CD4-positive, CD25-positive, alpha-beta regulatory T cell (primary cell): ENCODE data around the gene COL4A2. TPM values are rescaled to one million over a fixed set of nuclear protein-coding genes. Genes with fewer than 3 reads are reported as not detected.

Experiments
- ATAC-seq, 2 donors: fragments of 150-1000 bp; cut with Tn5 transposase; one replicate each; pipeline ENCODE4 v1.10.0; 2021; ENCODE audit warnings: low read depth in 2 of 2, moderate number of reproducible peaks in 2 of 2, moderate library complexity in 1 of 2
- DNase-seq, 3 donors: peaks; one replicate each; pipeline versions ENCODE4 v3.0.0 to v3.0.0-alpha.2; 2012 to 2022; ENCODE audit warnings: mixed read lengths in 1 of 3
- H3K27ac ChIP-seq: one replicate; pipeline ENCODE4 v1.7.0; 2013; ENCODE audit warnings: mild to moderate bottlenecking, low read length; ENCODE audit not compliant: insufficient read depth, poor library complexity, severe bottlenecking
- H3K27me3 ChIP-seq: one replicate; pipeline ENCODE4 v1.7.0; 2013; ENCODE audit warnings: low read length; ENCODE audit not compliant: control insufficient read depth, insufficient read depth
- H3K36me3 ChIP-seq: one replicate; pipeline ENCODE4 v1.7.0; 2013; ENCODE audit warnings: mild to moderate bottlenecking, low read length, moderate library complexity; ENCODE audit not compliant: control insufficient read depth, insufficient read depth
- H3K4me1 ChIP-seq: 2 replicates; pipeline ENCODE4 v1.7.0; 2013; ENCODE audit warnings: mild to moderate bottlenecking, low read length; ENCODE audit not compliant: insufficient read depth, control insufficient read depth, poor library complexity, severe bottlenecking
- H3K4me3 ChIP-seq: one replicate; pipeline ENCODE4 v1.7.0; 2013; ENCODE audit warnings: low read depth, mild to moderate bottlenecking, low read length, moderate library complexity
- H3K9me3 ChIP-seq, 2 experiments: 1 replicate in 1 of 2; 2 replicates in 1 of 2; pipeline ENCODE4 v1.7.0; 2013; ENCODE audit warnings: low read length in 2 of 2, mild to moderate bottlenecking in 1 of 2, moderate library complexity in 1 of 2; ENCODE audit not compliant: control insufficient read depth in 2 of 2
- H3K27ac Mint-ChIP-seq, 3 donors: one replicate each; pipeline ENCODE4 v1.8.0; 2020 to 2022; ENCODE audit warnings: mild to moderate bottlenecking in 3 of 3, mixed read lengths in 3 of 3, moderate library complexity in 2 of 3
- H3K27me3 Mint-ChIP-seq: one replicate; pipeline ENCODE4 v1.8.0; 2022; ENCODE audit warnings: mild to moderate bottlenecking, mixed read lengths
- H3K36me3 Mint-ChIP-seq: one replicate; pipeline ENCODE4 v1.8.0; 2020; ENCODE audit warnings: mixed read lengths
- H3K4me1 Mint-ChIP-seq, 4 donors: one replicate each; pipeline ENCODE4 v1.8.0; 2020 to 2022; ENCODE audit warnings: mixed read lengths in 4 of 4, mild to moderate bottlenecking in 1 of 4
- H3K4me3 Mint-ChIP-seq, 4 donors: one replicate each; pipeline ENCODE4 v1.8.0; 2020 to 2022; ENCODE audit warnings: mild to moderate bottlenecking in 4 of 4, mixed read lengths in 4 of 4, moderate library complexity in 3 of 4
- H3K9me3 Mint-ChIP-seq, 7 donors: one replicate each; pipeline ENCODE4 v1.8.0; 2020 to 2022; ENCODE audit warnings: mixed read lengths in 7 of 7, mild to moderate bottlenecking in 3 of 7, moderate library complexity in 2 of 7
- polyA plus RNA-seq, 4 donors: library from polyadenylated mRNA; unstranded; fragments of 300-500 nt; fragmentation: Illumina TruSeq; gene quantifications; one replicate each; pipeline ENCODE4 v1.2.3, GENCODE V29; 2021
- total RNA-seq: library from RNA; stranded (reverse); gene quantifications from one replicate; pipeline ENCODE4 v1.2.3, GENCODE V29; 2022

COL4A2 gene
- total and polyA plus RNA-seq, 5 donors from 2014 or later: not detected

DNA sequence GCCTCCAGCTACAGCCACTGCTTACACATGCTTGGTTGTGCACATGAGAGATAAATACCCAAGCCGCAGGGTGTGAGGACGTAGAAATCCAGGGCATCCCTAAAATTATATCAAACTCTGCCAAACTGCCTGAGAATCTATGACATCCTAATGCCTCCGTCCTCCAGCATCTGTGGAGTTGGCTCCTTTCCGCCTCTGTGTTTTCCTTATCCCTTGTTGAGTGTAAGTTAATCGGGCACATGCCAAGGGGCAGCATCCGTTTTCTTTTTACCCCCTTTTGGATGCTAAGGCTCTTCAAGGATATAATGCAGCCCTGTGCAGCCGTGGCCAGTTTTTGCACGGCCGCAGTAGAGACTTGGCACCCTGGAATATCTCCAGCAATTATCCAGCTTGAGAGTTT lies 66.5 kb downstream of the COL4A2 start:
- Histone ChIP-seq H3K9me3 (no peaks in the 10 kb centered on the region), H3K27ac (no peak overlapping the region), H3K36me3 (no peaks in the 10 kb centered on the region), H3K27me3 (peaks cover 2% of the 10 kb centered on the region), H3K4me3 (no peak overlapping the region), H3K4me1 (no peaks in the 10 kb centered on the region)
- Mint-ChIP-seq H3K27ac (no peak overlapping the region), H3K4me1 (no peaks in the 10 kb centered on the region), H3K36me3 (no peaks in the 10 kb centered on the region), H3K27me3 (no peaks in the 10 kb centered on the region), H3K9me3 (peaks cover 0 to 2% (median 0%) of the 10 kb centered on the region in 7 donors), H3K4me3 (no peak overlapping the region)
- no peak for ATAC-seq
- no peak for DNase-seq

GRCh38 chr13:110374431-110375370 lies 67.6 kb downstream of the COL4A2 start:
- ATAC-seq: no peak
- Histone ChIP-seq H3K4me3 (no peak overlapping the region), H3K27me3 (peaks cover 2% of the 10 kb centered on the region), H3K4me1 (no peaks in the 10 kb centered on the region), H3K36me3 (no peaks in the 10 kb centered on the region), H3K9me3 (no peaks in the 10 kb centered on the region), H3K27ac (no peak overlapping the region)
- H3K27me3 Mint-ChIP-seq: no peaks in the 10 kb centered on the region
- no peaks in the 10 kb centered on the region for H3K36me3 Mint-ChIP-seq
- no peak for DNase-seq
- H3K4me3 Mint-ChIP-seq: no peak overlapping the region
- H3K27ac Mint-ChIP-seq: no peak overlapping the region
- H3K9me3 Mint-ChIP-seq: peaks cover 0 to 2% (median 0%) of the 10 kb centered on the region in 7 donors
- H3K4me1 Mint-ChIP-seq: no peaks in the 10 kb centered on the region

GRCh38 chr13:110376120-110376519 lies 69.0 kb downstream of the COL4A2 start:
- Histone ChIP-seq H3K4me3 (no peak overlapping the region), H3K4me1 (no peaks in the 10 kb centered on the region), H3K27ac (no peak overlapping the region), H3K9me3 (peaks cover 0 to 6% of the 10 kb centered on the region in 2 experiments), H3K27me3 (no peaks in the 10 kb centered on the region), H3K36me3 (no peaks in the 10 kb centered on the region)
- H3K9me3 Mint-ChIP-seq: peaks cover 0 to 7% (median 0%) of the 10 kb centered on the region in 7 donors
- H3K36me3 Mint-ChIP-seq: no peaks in the 10 kb centered on the region
- no peak for DNase-seq
- no peak overlapping the region for H3K27ac Mint-ChIP-seq
- H3K27me3 Mint-ChIP-seq: peaks cover 6% of the 10 kb centered on the region
- no peaks in the 10 kb centered on the region for H3K4me1 Mint-ChIP-seq
- ATAC-seq: no peak
- H3K4me3 Mint-ChIP-seq: no peak overlapping the region

DNA sequence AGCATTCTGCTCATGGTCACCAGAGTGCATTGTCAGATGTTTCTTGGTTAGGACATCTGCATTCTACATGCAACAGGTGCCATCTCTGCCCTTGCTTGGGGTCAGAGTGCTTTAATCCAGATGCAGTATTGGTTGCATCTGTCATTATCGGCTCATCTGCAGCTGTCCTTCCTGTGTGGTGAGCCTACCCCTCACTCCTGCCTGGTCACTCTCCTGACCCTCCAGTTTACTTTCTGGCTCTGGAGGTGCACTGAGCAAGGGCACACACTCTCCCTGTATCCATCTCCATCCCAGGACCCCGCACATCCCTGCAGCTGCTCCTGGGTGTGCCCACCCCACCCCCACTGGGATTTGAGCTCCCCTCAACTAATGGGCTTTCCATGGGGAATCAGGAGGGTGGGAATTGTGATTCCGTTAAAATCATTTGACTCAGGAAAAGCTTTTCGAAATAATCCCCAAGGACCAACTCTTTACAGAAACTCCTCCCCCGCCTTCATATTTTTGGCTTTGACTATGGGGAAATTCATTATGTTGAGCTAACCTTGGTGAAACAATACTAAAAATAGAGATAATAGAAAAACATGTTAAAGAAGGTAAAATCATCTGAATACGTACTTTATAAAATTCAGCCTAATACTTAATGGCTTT lies 70.2 kb downstream of the COL4A2 start:
- no peak overlapping the region for H3K27ac ChIP-seq
- no peaks in the 10 kb centered on the region for H3K4me1 ChIP-seq
- H3K27me3 Mint-ChIP-seq: peaks cover 7% of the 10 kb centered on the region
- no peak overlapping the region for H3K27ac Mint-ChIP-seq
- no peaks in the 10 kb centered on the region for H3K27me3 ChIP-seq
- H3K9me3 ChIP-seq: peaks cover 0 to 6% of the 10 kb centered on the region in 2 experiments
- peaks cover 0 to 6% (median 0%) of the 10 kb centered on the region in 7 donors for H3K9me3 Mint-ChIP-seq
- DNase-seq (no peak), ATAC-seq (no peak)
- no peaks in the 10 kb centered on the region for H3K36me3 Mint-ChIP-seq
- no peak overlapping the region for H3K4me3 ChIP-seq
- no peaks in the 10 kb centered on the region for H3K36me3 ChIP-seq
- no peaks in the 10 kb centered on the region for H3K4me1 Mint-ChIP-seq
- no peak overlapping the region for H3K4me3 Mint-ChIP-seq

GRCh38 chr13:110377826-110378201 lies 70.7 kb downstream of the COL4A2 start:
- Mint-ChIP-seq H3K4me3 (no peak overlapping the region), H3K9me3 (peaks cover 0 to 6% (median 0%) of the 10 kb centered on the region in 7 donors), H3K27ac (no peak overlapping the region), H3K36me3 (no peaks in the 10 kb centered on the region), H3K4me1 (no peaks in the 10 kb centered on the region), H3K27me3 (peaks cover 7% of the 10 kb centered on the region)
- DNase-seq: no peak
- H3K36me3 ChIP-seq: no peaks in the 10 kb centered on the region
- H3K4me3 ChIP-seq: no peak overlapping the region
- ATAC-seq: no peak
- H3K4me1 ChIP-seq: no peaks in the 10 kb centered on the region
- no peak overlapping the region for H3K27ac ChIP-seq
- peaks cover 0 to 6% of the 10 kb centered on the region in 2 experiments for H3K9me3 ChIP-seq
- no peaks in the 10 kb centered on the region for H3K27me3 ChIP-seq

DNA sequence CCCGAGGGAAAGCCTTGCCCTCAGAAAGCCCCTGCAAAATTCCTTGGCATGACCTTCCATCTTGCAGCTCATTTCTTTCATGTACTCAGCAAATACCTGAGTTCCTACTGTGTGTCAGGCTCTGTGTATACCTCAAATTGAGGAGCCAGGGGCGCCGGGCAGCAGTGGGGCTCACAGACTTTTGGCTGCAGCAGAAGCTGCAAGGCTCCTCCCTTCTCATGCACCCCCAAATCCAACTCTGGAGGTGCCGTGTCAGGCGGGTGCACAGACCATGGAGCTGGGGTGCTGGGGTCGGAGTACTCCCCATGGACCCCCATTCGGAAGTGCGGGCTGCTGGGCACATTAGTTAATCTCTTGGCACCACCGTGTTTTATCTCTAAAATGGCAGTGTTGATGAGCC lies 72.3 kb downstream of the COL4A2 start:
- Histone ChIP-seq H3K27ac (no peak overlapping the region), H3K4me3 (no peak overlapping the region), H3K27me3 (no peaks in the 10 kb centered on the region), H3K4me1 (no peaks in the 10 kb centered on the region), H3K9me3 (peaks cover 0 to 6% of the 10 kb centered on the region in 2 experiments), H3K36me3 (no peaks in the 10 kb centered on the region)
- Mint-ChIP-seq H3K27me3 (peaks cover 7% of the 10 kb centered on the region), H3K27ac (no peak overlapping the region), H3K4me3 (no peak overlapping the region), H3K9me3 (peaks cover 0 to 6% (median 5%) of the 10 kb centered on the region in 7 donors), H3K4me1 (no peaks in the 10 kb centered on the region), H3K36me3 (no peaks in the 10 kb centered on the region)
- ATAC-seq: no peak
- DNase-seq: no peak

GRCh38 chr13:110379905-110380341 lies 72.8 kb downstream of the COL4A2 start:
- H3K36me3 ChIP-seq: no peaks in the 10 kb centered on the region
- Mint-ChIP-seq H3K27me3 (peaks cover 7% of the 10 kb centered on the region), H3K9me3 (peaks cover 0 to 7% (median 5%) of the 10 kb centered on the region in 7 donors), H3K4me1 (no peaks in the 10 kb centered on the region), H3K27ac (no peak overlapping the region), H3K4me3 (no peak overlapping the region), H3K36me3 (no peaks in the 10 kb centered on the region)
- no peaks in the 10 kb centered on the region for H3K4me1 ChIP-seq
- ATAC-seq: no peak
- H3K4me3 ChIP-seq: no peak overlapping the region
- no peak overlapping the region for H3K27ac ChIP-seq
- DNase-seq: no peak
- peaks cover 0 to 6% of the 10 kb centered on the region in 2 experiments for H3K9me3 ChIP-seq
- no peaks in the 10 kb centered on the region for H3K27me3 ChIP-seq
